CD14-positive monocyte (primary cell): ENCODE data around the gene SLAMF7. TPM values are rescaled to one million over a fixed set of nuclear protein-coding genes. Genes with fewer than 3 reads are reported as not detected.
A peak's percentile ranks its signal among the peaks of the same experiment; 100 is the strongest.

Experiments
- DNase-seq, 3 donors: peaks; one replicate each; pipeline ENCODE4 v3.0.0-alpha.2; 2011 to 2022
- H2AFZ ChIP-seq: 2 replicates; pipeline ENCODE4 v1.6.0; 2012; ENCODE audit warnings: mild to moderate bottlenecking, low read depth, low read length, inconsistent platforms; ENCODE audit not compliant: insufficient read depth, poor library complexity, severe bottlenecking
- H3K27ac ChIP-seq, 2 donors: 1 replicate in 1 of 2; 2 replicates in 1 of 2; pipeline ENCODE4 v1.5.1; 2012 to 2013; ENCODE audit warnings: low read length in 2 of 2, control low read depth in 1 of 2, inconsistent platforms in 1 of 2, low read depth in 1 of 2, mild to moderate bottlenecking in 1 of 2
- H3K27me3 ChIP-seq, 2 donors: one replicate each; pipeline versions ENCODE4 v1.6.0 to v1.6.1; 2011 to 2013; ENCODE audit warnings: low read length in 2 of 2; ENCODE audit not compliant: control insufficient read depth in 2 of 2, insufficient read depth in 2 of 2
- H3K36me3 ChIP-seq, 2 donors: replicated peaks in 1 of 2; 1 replicate in 1 of 2; 2 replicates in 1 of 2; pipeline versions ENCODE4 v1.5.1 to v1.6.1; 2012 to 2013; ENCODE audit warnings: low read length in 2 of 2, control low read depth in 1 of 2, inconsistent platforms in 1 of 2, mild to moderate bottlenecking in 1 of 2; ENCODE audit not compliant: insufficient read depth in 2 of 2, control insufficient read depth in 1 of 2
- H3K4me1 ChIP-seq, 2 donors: 1 replicate in 1 of 2; 2 replicates in 1 of 2; pipeline versions ENCODE4 v1.5.1 to v1.6.1; 2012 to 2013; ENCODE audit warnings: low read length in 2 of 2, control low read depth in 1 of 2, inconsistent platforms in 1 of 2, mild to moderate bottlenecking in 1 of 2, moderate library complexity in 1 of 2; ENCODE audit not compliant: insufficient read depth in 2 of 2, control insufficient read depth in 1 of 2
- H3K4me2 ChIP-seq: replicated peaks from 2 replicates; pipeline ENCODE3; 2012; ENCODE audit warnings: low read length, moderate library complexity, mild to moderate bottlenecking; ENCODE audit not compliant: poor library complexity, severe bottlenecking; ENCODE audit errors: extremely low read depth
- H3K4me3 ChIP-seq, 3 experiments: fragments of 200-600 bp in 1 of 3; sonication (generic) in 1 of 3; replicated peaks in 1 of 3; 1 replicate in 2 of 3; 2 replicates in 1 of 3; pipeline ENCODE4 v1.5.1; 2011 to 2013; ENCODE audit warnings: low read length in 3 of 3, mild to moderate bottlenecking in 3 of 3, control low read depth in 2 of 3, low read depth in 2 of 3, inconsistent platforms in 1 of 3, moderate library complexity in 1 of 3
- H3K79me2 ChIP-seq: 2 replicates; pipeline ENCODE4 v1.6.0; 2012; ENCODE audit warnings: mild to moderate bottlenecking, control low read depth, inconsistent platforms, low read length, moderate library complexity; ENCODE audit not compliant: insufficient read depth
- H3K9ac ChIP-seq: 2 replicates; pipeline ENCODE4 v1.6.0; 2017; ENCODE audit warnings: low read length, mild to moderate bottlenecking; ENCODE audit not compliant: insufficient read depth, poor library complexity, severe bottlenecking
- H3K9me3 ChIP-seq, 2 donors: replicated peaks in 1 of 2; 1 replicate in 1 of 2; 2 replicates in 1 of 2; pipeline versions ENCODE4 v1.5.1 to v1.6.1; 2012 to 2013; ENCODE audit warnings: low read length in 2 of 2, control low read depth in 1 of 2; ENCODE audit not compliant: control insufficient read depth in 1 of 2, insufficient read depth in 1 of 2
- H4K20me1 ChIP-seq: 2 replicates; pipeline ENCODE4 v1.6.0; 2012; ENCODE audit warnings: mild to moderate bottlenecking, low read length, control low read depth, moderate library complexity; ENCODE audit not compliant: insufficient read depth
- H3K27ac Mint-ChIP-seq, 7 donors: one replicate each; pipeline ENCODE4 v1.8.0; 2020; ENCODE audit warnings: mild to moderate bottlenecking in 7 of 7, mixed read lengths in 7 of 7, moderate library complexity in 6 of 7, inconsistent platforms in 2 of 7
- H3K27me3 Mint-ChIP-seq, 3 donors: one replicate each; pipeline ENCODE4 v1.8.0; 2021 to 2022; ENCODE audit warnings: low read depth in 3 of 3, mild to moderate bottlenecking in 3 of 3, mixed read lengths in 3 of 3, moderate library complexity in 3 of 3, inconsistent platforms in 1 of 3
- H3K36me3 Mint-ChIP-seq, 2 donors: one replicate each; pipeline ENCODE4 v1.8.0; 2020; ENCODE audit warnings: mixed read lengths in 2 of 2, inconsistent platforms in 1 of 2, mild to moderate bottlenecking in 1 of 2
- H3K4me1 Mint-ChIP-seq: one replicate; pipeline ENCODE4 v1.8.0; 2020; ENCODE audit warnings: mild to moderate bottlenecking, mixed read lengths
- H3K4me3 Mint-ChIP-seq, 2 donors: one replicate each; pipeline ENCODE4 v1.8.0; 2020; ENCODE audit warnings: mild to moderate bottlenecking in 2 of 2, mixed read lengths in 2 of 2, moderate library complexity in 1 of 2
- H3K9me3 Mint-ChIP-seq, 7 donors: one replicate each; pipeline ENCODE4 v1.8.0; 2020 to 2022; ENCODE audit warnings: mixed read lengths in 7 of 7, mild to moderate bottlenecking in 6 of 7, moderate library complexity in 6 of 7, inconsistent platforms in 2 of 7
- WGBS: methylation state at CpG from one replicate; pipeline ENCODE4 v1.1.5; 2013; ENCODE audit warnings: missing lambda C conversion rate; ENCODE audit not compliant: insufficient coverage; 5-methylcytosine and 5-hydroxymethylcytosine counted together
- intact Hi-C, 2 donors: fragments of 100-400 bp; cut with micrococcal nuclease; formaldehyde crosslinking; loops; one replicate each; pipeline versions ENCODE4 v1.15.0 to v1.15.1; 2023
- polyA plus RNA-seq, 3 donors: library from polyadenylated mRNA; depleted of rRNA in 1 of 3; unstranded in 2 of 3; stranded (reverse) in 1 of 3; fragments of 300-500 nt in 2 of 3; fragments of >200 nt in 1 of 3; fragmentation: Illumina TruSeq in 2 of 3; gene quantifications; 1 replicate in 2 of 3; 2 replicates in 1 of 3; pipeline ENCODE4 v1.2.3, GENCODE V29; 2012 to 2021
- TF ChIP-seq, protein P1 (sequence below): fragments of 200-600 bp; IDR thresholded peaks from one replicate; pipeline ENCODE4 v1.8.0; 2022; ENCODE audit warnings: antibody characterized with exemption, mild to moderate bottlenecking

The SLAMF7 gene
- polyA plus RNA-seq, 3 donors, result 15.4 to 16.0 (median 15.8) TPM

DNA sequence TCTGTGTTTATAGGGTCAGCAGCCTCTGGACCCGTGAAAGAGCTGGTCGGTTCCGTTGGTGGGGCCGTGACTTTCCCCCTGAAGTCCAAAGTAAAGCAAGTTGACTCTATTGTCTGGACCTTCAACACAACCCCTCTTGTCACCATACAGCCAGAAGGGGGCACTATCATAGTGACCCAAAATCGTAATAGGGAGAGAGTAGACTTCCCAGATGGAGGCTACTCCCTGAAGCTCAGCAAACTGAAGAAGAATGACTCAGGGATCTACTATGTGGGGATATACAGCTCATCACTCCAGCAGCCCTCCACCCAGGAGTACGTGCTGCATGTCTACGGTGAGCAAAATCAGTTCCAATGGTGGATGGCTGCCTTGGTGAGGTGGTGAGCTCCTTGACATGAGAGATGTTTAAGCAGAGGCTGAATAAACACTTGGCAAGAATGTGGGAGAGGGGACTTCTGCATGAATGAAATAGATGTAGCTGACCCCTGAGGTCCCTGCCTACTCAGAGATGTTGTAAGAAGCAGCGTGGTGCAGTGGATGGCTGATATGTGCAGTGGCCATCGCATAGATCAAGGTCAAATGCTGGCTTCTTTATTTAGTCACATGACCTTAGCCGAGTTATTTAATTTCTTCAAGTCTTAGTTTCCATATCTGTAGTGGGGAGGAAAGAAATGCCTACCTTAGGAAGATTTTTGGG, 9.3 kb downstream of the SLAMF7 start:
- peak overlapping the region in 1 of 2 donors; percentile 10 for H3K27ac ChIP-seq
- H3K36me3 Mint-ChIP-seq, result peaks cover 8 to 18% of the 10 kb centered on the region in 2 donors
- H2AFZ ChIP-seq, result no peak overlapping the region
- intact Hi-C loops, result no loop called here
- no peaks in the 10 kb centered on the region for H3K9me3 Mint-ChIP-seq
- peaks cover 40% of the 10 kb centered on the region for H3K4me1 Mint-ChIP-seq
- H3K4me3 ChIP-seq, result peak overlapping the region in 1 of 3 experiments; percentile 39
- H3K27me3 ChIP-seq, result no peaks in the 10 kb centered on the region
- H3K9me3 ChIP-seq, result no peaks in the 10 kb centered on the region
- H3K36me3 ChIP-seq, result no peaks in the 10 kb centered on the region
- no peak overlapping the region for H3K9ac ChIP-seq
- H3K4me3 Mint-ChIP-seq, result peak overlapping the region in 1 of 2 donors; percentile 40
- peaks cover 36 to 37% of the 10 kb centered on the region in 2 donors for H3K4me1 ChIP-seq
- no peaks in the 10 kb centered on the region for H4K20me1 ChIP-seq
- H3K4me2 ChIP-seq, result peak overlapping the region; percentile 56
- H3K79me2 ChIP-seq, result no peaks in the 10 kb centered on the region
- TF ChIP-seq, protein P1, sequence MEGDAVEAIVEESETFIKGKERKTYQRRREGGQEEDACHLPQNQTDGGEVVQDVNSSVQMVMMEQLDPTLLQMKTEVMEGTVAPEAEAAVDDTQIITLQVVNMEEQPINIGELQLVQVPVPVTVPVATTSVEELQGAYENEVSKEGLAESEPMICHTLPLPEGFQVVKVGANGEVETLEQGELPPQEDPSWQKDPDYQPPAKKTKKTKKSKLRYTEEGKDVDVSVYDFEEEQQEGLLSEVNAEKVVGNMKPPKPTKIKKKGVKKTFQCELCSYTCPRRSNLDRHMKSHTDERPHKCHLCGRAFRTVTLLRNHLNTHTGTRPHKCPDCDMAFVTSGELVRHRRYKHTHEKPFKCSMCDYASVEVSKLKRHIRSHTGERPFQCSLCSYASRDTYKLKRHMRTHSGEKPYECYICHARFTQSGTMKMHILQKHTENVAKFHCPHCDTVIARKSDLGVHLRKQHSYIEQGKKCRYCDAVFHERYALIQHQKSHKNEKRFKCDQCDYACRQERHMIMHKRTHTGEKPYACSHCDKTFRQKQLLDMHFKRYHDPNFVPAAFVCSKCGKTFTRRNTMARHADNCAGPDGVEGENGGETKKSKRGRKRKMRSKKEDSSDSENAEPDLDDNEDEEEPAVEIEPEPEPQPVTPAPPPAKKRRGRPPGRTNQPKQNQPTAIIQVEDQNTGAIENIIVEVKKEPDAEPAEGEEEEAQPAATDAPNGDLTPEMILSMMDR, result no peak
- peaks cover 2 to 9% (median 4%) of the 10 kb centered on the region in 3 donors for H3K27me3 Mint-ChIP-seq
- H3K27ac Mint-ChIP-seq, result peak overlapping the region; percentile 55 to 87 (median 66)
- WGBS, result 0% methylated on average over 1 of the region's 10 CpGs
- peak in 2 of 3 donors; percentile 14 to 52 for DNase-seq

GRCh38 chr1:160748878-160749269, 9.8 kb downstream of the SLAMF7 start:
- no CpG with 5 or more reads among the region's 1 CpG for WGBS
- Histone ChIP-seq H3K79me2 (no peaks in the 10 kb centered on the region), H3K4me1 (peaks cover 31% of the 10 kb centered on the region in 2 donors)

More at GRCh38 chr1:160748878-160749269, 9.8 kb downstream of the SLAMF7 start:
- peaks cover 34% of the 10 kb centered on the region for H3K4me1 Mint-ChIP-seq
- Histone ChIP-seq H2AFZ (no peak overlapping the region), H3K27me3 (no peaks in the 10 kb centered on the region), H3K9ac (no peak overlapping the region), H3K4me2 (peak overlapping the region; percentile 56), H3K36me3 (no peaks in the 10 kb centered on the region), H4K20me1 (no peaks in the 10 kb centered on the region), H3K4me3 (peak overlapping the region in 1 of 3 experiments; percentile 39), H3K9me3 (no peaks in the 10 kb centered on the region), H3K27ac (peak overlapping the region in 1 of 2 donors; percentile 10)
- peak; percentile 63 to 82 (median 81) for DNase-seq
- H3K27me3 Mint-ChIP-seq, result peaks cover 2 to 8% (median 4%) of the 10 kb centered on the region in 3 donors
- peaks cover 8 to 22% of the 10 kb centered on the region in 2 donors for H3K36me3 Mint-ChIP-seq
- H3K27ac Mint-ChIP-seq, result peak overlapping the region; percentile 55 to 87 (median 79)
- H3K4me3 Mint-ChIP-seq, result peak overlapping the region in 1 of 2 donors; percentile 40
- TF ChIP-seq, protein P1, result no peak
- intact Hi-C loops, result no loop called here
- no peaks in the 10 kb centered on the region for H3K9me3 Mint-ChIP-seq
